Tibial artery (tissue), 4 donors: ENCODE data around the gene TMPRSS3.

Experiments used
- DNase-seq, 2 donors: peaks; one replicate each; pipeline ENCODE4 v3.0.0-alpha.2; 2019
- H3K27ac ChIP-seq, 2 donors: fragments of 200-600 bp; sonication (generic) in 1 of 2; 1 replicate in 1 of 2; 2 replicates in 1 of 2; pipeline ENCODE4 v1.5.1; 2018 to 2019; ENCODE audit warnings: mild to moderate bottlenecking in 1 of 2
- H3K27me3 ChIP-seq, 2 donors: fragments of 200-600 bp; sonication (generic) in 1 of 2; one replicate each; pipeline versions ENCODE4 v1.5.1 to v1.6.0; 2016 to 2019
- H3K36me3 ChIP-seq, 3 donors: fragments of 200-600 bp; sonication (generic) in 2 of 3; one replicate each; pipeline ENCODE4 v1.5.1; 2016 to 2019; ENCODE audit warnings: mild to moderate bottlenecking in 2 of 3
- H3K4me1 ChIP-seq, 4 donors: fragments of 200-600 bp; sonication (generic) in 2 of 4; 1 replicate in 3 of 4; 2 replicates in 1 of 4; pipeline ENCODE4 v1.5.1; 2016 to 2019
- H3K4me3 ChIP-seq, 2 donors: fragments of 200-600 bp; sonication (generic) in 1 of 2; 1 replicate in 1 of 2; 2 replicates in 1 of 2; pipeline ENCODE4 v1.5.1; 2018 to 2019; ENCODE audit warnings: mild to moderate bottlenecking in 2 of 2
- H3K9me3 ChIP-seq, 3 donors: fragments of 200-600 bp; sonication (generic) in 1 of 3; one replicate each; pipeline ENCODE4 v1.5.1; 2016 to 2019
- intact Hi-C: fragments of 100-400 bp; cut with DNase I; formaldehyde crosslinking; loops from one replicate; pipeline ENCODE4 v1.15.0; 2023; ENCODE audit warnings: low total_unique reads
- TF ChIP-seq, protein P1 (sequence below), 2 experiments: fragments of 200-600 bp in 1 of 2; fragments of 450-650 bp in 1 of 2; IDR thresholded peaks; one replicate each; pipeline ENCODE4 v1.5.1; 2017 to 2019; ENCODE audit warnings: antibody characterized with exemption in 2 of 2, mild to moderate bottlenecking in 1 of 2, moderate library complexity in 1 of 2

TMPRSS3 gene

DNA sequence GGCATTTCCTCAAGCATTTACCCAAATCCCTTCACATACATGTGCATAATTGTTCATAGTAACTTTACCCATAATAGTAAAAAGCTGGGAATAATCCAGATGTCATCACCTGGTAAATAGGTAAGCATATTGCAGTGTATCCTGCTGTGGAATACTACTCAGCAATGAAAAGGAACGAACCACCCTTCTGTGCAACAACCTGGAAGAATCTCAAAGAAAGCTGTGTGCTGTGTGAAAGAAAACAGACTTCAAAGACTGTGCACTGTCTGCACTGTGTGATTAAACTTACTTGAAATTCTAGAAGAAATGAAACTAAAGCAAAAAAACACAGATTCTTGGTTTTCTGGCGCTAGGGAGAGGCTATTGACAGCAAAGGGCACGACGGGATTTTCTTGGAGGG is 58.6 kb downstream of the TMPRSS3 start:
- Histone ChIP-seq H3K36me3 (no peaks in the 10 kb centered on the region), H3K9me3 (peaks cover 0 to under 1% (median 0%) of the 10 kb centered on the region in 3 donors), H3K27ac (no peak overlapping the region), H3K4me1 (peaks cover 0 to 8% (median 0%) of the 10 kb centered on the region in 4 donors), H3K4me3 (no peak overlapping the region), H3K27me3 (peaks cover 0 to 36% of the 10 kb centered on the region in 2 donors)
- no peak for DNase-seq
- TF ChIP-seq, protein P1, sequence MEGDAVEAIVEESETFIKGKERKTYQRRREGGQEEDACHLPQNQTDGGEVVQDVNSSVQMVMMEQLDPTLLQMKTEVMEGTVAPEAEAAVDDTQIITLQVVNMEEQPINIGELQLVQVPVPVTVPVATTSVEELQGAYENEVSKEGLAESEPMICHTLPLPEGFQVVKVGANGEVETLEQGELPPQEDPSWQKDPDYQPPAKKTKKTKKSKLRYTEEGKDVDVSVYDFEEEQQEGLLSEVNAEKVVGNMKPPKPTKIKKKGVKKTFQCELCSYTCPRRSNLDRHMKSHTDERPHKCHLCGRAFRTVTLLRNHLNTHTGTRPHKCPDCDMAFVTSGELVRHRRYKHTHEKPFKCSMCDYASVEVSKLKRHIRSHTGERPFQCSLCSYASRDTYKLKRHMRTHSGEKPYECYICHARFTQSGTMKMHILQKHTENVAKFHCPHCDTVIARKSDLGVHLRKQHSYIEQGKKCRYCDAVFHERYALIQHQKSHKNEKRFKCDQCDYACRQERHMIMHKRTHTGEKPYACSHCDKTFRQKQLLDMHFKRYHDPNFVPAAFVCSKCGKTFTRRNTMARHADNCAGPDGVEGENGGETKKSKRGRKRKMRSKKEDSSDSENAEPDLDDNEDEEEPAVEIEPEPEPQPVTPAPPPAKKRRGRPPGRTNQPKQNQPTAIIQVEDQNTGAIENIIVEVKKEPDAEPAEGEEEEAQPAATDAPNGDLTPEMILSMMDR (IDR thresholded peaks at IDR 0.05): no peak
- intact Hi-C loops: loop anchor here (5.0 kb wide), 1 partner anchor 665 kb away; no protein-coding TSS in a partner anchor

DNA sequence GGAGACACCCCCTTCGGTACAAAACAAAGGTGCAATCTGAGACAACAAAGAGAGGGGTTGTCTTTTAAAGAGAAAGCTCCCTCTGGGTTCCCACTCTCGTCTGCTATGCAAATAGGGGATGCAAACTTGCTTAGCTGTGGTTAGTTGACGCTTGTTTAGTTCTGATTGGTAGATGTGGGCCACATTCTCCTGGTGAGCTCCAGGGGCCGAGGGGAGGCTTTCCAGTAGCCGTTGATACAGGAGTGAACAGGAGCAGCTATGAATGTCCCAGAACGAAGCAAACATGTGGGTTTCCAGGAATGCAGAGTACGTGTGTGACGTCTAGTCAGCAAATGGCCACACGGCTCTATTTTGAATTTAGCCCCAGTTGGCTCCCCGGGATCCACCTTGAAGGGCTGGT is 59.8 kb downstream of the TMPRSS3 start:
- Histone ChIP-seq H3K4me1 (peaks cover 0 to 8% (median 0%) of the 10 kb centered on the region in 4 donors), H3K4me3 (no peak overlapping the region), H3K27me3 (peaks cover 0 to 36% of the 10 kb centered on the region in 2 donors), H3K9me3 (peaks cover 0 to 10% (median 0%) of the 10 kb centered on the region in 3 donors), H3K27ac (no peak overlapping the region), H3K36me3 (no peaks in the 10 kb centered on the region)
- TF ChIP-seq, protein P1 (IDR thresholded peaks at IDR 0.05): no peak
- DNase-seq: no peak
- intact Hi-C loops: loop anchor here (5.0 kb wide), 1 partner anchor 666 kb away; no protein-coding TSS in a partner anchor

DNA sequence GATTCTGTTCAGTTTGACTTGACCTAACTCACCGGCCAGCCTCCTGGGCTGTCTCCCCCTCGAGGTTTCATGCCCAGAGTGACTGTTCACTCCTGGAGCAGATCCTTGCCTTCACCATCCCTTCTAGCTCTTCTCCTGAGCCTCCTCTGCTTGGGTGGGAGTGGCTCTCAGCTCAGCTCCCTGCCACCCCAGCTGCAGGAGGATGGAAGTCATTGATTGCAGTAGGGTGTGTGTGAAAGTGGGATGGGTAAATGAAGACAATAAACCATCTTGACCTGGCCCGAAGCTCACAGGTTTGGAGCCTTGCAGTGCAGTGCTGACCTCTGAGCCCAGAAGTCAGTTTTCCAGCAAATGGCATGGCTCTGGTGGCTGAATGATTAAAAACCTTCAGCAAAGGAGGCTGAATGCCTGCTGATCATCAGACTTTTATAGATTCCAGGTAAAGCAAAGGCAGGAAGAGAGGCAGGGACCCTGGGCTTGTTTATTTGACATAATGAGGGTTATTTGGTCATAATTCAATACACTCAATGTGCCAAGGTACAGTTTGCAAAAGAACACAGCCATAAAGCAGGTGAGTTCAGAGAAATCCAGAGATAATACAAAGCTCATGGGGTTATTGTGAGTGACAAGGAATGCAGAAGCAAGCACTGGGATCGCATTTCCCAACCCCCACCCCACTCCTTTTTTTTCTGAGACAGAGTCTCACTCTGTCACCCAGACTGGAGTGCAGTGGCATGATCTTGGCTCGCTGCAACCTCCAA is 63.1 kb downstream of the TMPRSS3 start:
- TF ChIP-seq, protein P1 (IDR thresholded peaks at IDR 0.05): no peak
- Histone ChIP-seq H3K36me3 (no peaks in the 10 kb centered on the region), H3K4me1 (no peaks in the 10 kb centered on the region), H3K27me3 (peaks cover 0 to 41% of the 10 kb centered on the region in 2 donors), H3K4me3 (no peak overlapping the region), H3K27ac (no peak overlapping the region), H3K9me3 (peaks cover 0 to 10% (median 0%) of the 10 kb centered on the region in 3 donors)
- DNase-seq: no peak
- intact Hi-C loops: no loop called here

DNA sequence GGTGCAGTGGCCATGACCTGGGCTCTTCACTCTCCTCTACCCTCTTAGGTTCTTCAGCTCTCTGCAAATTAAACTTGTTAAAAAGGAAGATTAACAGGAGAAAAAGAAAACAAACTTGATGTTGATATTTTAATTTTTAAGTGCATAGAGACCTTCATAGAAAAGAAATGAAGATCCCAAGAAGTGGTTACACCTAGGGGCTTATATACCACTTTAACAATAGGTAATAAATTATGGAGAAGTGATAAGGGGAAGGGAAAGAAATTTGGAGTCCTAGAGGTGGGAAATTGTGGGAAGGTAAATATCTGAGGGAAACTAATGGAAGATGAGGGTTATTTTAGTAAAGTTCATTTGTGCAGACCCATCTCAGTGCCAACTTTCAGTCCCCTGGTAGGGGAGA is 64.2 kb downstream of the TMPRSS3 start:
- H3K27me3 ChIP-seq: peaks cover 0 to 36% of the 10 kb centered on the region in 2 donors
- no peak overlapping the region for H3K27ac ChIP-seq
- TF ChIP-seq, protein P1 (IDR thresholded peaks at IDR 0.05): no peak
- no peak overlapping the region for H3K4me3 ChIP-seq
- DNase-seq: no peak
- no peaks in the 10 kb centered on the region for H3K4me1 ChIP-seq
- no peaks in the 10 kb centered on the region for H3K36me3 ChIP-seq
- H3K9me3 ChIP-seq: peaks cover 0 to 10% (median 0%) of the 10 kb centered on the region in 3 donors
- intact Hi-C loops: no loop called here

DNA sequence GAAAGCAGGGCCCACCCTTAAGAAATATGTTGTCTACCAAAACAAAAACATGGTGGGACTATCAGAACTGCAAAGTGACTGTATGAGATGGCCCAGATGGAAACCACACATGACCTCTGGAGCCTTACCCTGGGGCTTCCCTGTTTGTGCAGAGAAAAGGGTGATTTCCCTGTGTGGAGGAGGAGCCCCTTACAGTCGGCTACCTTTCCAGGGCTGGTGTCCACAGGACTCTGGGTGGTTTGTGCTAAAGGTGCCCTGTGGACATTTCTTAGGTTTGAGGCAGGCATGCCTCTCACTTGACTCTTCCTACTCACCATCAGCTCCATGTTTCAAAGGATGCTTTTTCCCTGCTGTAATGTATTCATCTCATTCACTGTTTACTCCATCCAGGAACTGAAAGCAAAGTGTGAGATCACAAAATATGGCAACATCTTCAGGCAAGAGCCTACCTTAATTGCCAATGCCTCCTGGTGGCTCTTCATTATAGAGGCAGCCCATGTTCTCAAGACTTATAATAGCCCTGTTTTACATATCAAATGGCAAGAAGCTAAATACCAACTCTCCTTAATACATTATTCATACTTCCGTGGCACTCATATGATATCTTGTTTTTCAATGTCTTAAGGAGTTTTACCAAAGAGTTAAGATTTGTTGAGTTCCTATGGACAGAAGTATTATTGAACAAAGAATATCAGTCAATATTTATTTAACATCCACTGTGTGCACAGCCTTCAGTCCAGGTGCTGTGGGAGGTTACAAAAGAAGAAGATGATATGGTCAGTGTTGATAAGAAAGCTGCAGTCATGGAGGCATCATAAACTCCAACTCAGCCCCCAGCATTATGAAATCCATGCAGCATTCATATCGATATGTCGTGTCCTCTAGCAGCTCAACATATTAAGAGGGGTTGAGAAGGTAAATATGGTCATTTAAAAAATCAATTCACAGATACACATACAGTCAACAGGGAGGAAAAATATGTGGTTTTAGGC is 65.2 kb downstream of the TMPRSS3 start:
- DNase-seq: no peak

More for the DNA sequence above, 65.2 kb downstream of the TMPRSS3 start:
- peaks cover 0 to 10% (median 0%) of the 10 kb centered on the region in 3 donors for H3K9me3 ChIP-seq
- H3K4me1 ChIP-seq: no peaks in the 10 kb centered on the region
- H3K27ac ChIP-seq: no peak overlapping the region
- H3K27me3 ChIP-seq: peaks cover 0 to 30% of the 10 kb centered on the region in 2 donors
- H3K4me3 ChIP-seq: no peak overlapping the region
- intact Hi-C loops: no loop called here
- H3K36me3 ChIP-seq: no peaks in the 10 kb centered on the region
- TF ChIP-seq, protein P1 (IDR thresholded peaks at IDR 0.05): no peak
